GM18508 (cell line): ENCODE measurements around the gene GTPBP1.

Source experiments
- ATAC-seq: cut with Tn5 transposase; IDR thresholded peaks from one replicate; pipeline ENCODE4 v1.9.1; 2021; ENCODE audit warnings: moderate number of reproducible peaks; ENCODE audit not compliant: insufficient read depth, unreplicated experiment

The GTPBP1 gene

DNA sequence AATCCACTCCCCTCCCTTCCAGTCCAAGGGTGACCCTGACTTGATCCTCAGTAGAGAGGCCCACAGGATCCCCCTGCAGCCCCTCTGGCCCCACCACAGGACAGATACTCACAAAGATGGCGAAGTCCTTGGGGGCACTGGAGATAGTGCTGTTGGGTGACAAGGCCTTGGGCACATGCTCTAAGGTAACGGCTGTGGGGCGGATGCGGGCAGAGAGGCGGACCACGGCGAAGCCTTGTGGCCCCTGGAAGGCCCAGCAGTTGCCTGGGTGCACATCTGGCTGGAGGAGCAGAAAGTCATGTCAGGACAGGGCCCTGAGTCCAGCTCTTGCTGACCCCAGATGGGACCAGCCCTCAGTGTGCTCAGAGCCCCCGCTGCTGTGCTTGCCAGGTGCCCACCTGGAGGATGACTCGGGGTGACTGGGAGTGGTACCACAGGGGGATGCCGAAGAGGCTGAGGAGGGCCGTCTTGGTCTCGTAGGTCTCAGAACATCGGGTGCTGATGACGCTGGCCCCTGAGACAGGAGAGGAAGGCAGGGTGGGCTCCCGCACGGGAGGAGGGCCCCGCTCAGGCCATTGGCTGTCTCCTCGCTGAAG lies 32.8 kb downstream of the GTPBP1 start:
- no peak for ATAC-seq

DNA sequence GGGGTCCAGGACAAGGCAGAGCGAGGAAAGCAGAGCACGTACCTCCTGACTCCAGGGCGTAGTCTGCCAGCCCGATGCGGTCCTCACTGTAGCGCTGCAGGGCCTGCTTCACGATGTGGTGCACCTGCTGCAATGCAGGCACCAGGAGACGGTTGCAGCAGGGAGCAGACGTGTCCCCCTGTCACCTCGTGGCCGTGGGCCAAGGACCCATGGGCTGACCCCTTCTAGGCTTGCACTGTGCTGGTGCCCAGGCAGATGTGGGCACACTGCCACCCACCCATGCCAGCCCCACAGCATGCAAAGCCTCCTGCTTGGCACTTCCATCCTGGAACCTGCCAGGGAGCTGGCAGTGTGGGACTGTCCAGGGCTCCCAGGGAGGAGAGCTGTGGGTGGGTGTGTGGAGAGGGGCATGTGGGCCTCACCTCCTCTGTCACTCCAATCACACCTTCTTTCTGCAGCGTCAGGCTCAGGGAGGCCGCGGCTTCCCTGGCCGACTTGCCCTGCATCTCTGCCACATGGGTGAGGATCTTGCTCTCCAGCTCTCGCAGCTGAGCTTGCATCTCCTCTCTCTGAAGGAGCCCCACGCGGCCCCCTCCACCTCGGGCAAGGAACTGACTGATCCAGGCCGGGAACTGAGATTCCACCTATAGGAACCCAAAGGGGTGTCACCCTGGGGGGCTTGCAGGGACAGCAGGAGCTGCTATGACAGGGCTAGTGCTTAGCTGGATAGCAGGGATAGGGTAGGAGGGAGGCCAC lies 33.7 kb downstream of the GTPBP1 start:
- no peak for ATAC-seq

DNA sequence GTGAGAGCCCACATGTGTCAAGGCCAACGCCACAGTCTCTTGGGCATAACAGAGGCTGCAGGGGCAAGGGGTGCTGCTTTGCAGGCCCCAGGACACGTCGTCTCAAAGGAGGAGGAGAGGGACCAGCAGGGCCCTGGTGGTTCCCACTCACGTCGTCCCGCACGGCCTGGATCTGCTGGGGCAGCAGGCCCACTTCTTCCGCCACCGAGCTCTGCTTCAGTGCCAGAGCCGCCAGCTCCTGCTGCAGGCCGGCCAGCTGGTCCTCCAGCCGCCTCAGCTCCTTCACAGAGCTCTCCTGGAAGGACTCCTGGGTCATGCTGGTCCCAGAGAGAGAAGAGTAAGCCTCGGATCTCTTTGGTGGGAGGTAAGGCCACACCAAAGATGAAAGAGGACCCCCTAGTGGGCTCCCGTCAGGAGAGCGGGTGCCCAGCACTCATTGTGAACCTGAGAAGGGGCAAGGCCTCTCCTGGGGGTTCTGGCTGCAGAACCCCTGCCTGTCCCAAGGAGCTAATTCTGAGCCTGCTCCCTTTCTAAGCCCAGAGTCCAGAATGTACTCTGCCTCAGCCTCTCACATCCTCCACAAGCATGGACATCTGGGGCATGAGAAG lies 34.5 kb downstream of the GTPBP1 start:
- ATAC-seq, result no peak

DNA sequence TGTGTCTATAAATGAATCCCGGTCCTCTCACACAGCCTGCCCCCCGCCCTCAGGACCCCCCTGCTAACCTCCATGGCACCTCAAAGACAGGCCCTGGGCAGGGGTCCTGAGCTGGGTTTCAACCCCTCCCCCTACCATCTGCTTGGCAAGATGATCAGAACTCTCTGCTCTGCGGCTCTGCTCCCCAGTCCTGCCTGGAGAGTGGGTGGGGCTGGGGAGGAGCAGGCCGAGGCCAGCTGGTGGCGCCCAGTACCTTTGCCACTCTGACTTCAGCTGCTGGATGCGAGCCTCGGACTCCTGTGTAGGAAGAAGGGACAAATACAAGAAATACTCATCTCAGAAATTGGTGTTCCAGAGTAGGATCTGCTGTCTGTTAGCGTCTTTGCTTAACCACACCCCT lies 35.0 kb downstream of the GTPBP1 start:
- no peak for ATAC-seq

DNA sequence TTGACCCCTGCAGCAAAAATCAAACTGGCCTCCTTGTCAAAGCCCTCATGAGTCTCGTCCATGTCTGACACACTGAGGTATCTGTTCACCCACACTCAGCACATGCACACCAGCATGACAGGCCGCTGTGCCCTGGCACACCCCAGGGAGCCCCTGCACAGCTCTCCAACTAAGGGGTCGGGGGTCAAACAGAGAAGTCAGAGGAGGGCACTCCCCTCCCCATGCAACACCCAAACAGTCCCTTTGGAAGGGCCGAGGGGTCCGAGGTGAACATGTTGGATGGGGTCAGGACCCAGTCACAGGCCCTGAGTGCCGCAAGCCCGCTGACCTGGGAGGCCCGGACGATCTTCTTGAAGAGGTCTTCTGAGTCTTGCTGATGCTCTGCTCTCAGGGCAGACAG lies 35.4 kb downstream of the GTPBP1 start:
- ATAC-seq, result no peak

DNA sequence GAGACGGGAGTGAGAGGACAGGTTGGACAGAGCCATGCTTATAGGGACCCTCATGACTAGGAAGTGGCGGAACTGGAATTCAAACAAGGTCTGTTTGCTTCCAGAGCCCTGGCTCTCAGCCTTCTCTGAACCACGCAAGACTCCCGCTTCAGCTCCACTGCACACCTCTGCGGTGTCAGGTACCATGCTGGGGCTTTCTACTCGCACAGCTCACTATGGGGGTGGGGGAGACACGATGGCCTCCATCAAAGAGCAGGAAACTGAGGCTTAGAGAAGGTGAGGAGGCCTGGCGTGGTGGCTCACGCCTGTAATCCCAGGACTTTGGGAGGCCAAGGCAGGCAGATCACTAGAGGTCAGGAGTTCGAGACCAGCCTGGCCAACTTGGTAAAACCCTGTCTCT lies 35.8 kb downstream of the GTPBP1 start:
- no peak for ATAC-seq

DNA sequence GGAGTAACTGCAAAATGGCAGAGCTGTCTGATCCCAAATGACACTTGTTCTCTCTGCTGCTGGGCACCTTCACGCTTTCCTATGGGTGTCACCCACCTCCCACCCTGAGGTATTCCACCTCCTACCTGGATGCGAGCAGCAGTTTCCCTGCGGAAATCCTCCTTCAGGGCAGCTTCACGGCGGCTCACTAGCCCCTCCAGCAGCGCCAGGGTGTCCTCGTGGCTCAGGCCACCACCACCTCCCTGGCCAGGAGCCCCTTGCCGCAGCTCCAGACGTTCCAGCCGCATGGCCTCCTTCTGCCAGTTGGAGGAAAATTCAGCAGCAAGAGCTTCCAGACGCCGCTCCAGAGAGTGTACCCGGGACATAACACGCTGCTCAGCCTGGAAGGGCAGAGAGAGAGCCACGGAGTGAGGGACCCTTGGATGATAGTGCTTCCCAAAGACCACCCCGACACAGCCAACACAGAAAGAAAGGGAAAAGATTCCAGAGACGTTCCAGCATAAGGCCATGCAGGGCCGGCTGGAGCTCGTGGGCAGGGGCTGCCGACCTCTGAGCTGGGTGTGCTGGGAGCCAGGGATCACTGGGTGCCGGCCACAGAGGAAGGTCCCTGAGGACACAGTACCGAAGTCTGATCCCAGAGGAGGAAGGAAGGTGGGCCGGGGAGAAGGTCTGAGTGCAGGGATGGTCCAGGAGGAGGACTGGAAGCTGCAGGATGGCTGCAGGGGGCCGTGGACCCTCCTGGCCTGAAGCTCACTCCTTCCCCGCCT lies 36.6 kb downstream of the GTPBP1 start:
- ATAC-seq, result no peak

DNA sequence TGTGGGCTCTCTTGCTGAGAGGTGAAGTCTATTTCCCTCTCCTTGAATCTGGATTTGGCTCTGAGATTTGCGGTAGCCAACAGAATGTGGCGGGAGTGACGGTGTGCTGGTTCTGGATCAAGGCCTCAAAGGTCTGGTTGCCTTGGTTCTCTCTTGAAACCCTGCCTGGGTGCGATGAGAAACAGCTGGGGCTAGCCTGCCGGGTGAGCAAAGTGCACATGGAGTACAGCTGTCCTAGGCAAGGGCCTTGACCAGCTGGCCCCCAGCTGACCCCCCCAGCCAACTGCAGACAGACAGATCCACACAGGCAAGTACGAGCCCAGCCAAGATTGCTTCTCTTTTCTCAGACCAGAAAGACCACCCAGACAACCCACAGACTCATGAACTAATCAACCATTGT lies 39.2 kb downstream of the GTPBP1 start:
- ATAC-seq, result no peak

DNA sequence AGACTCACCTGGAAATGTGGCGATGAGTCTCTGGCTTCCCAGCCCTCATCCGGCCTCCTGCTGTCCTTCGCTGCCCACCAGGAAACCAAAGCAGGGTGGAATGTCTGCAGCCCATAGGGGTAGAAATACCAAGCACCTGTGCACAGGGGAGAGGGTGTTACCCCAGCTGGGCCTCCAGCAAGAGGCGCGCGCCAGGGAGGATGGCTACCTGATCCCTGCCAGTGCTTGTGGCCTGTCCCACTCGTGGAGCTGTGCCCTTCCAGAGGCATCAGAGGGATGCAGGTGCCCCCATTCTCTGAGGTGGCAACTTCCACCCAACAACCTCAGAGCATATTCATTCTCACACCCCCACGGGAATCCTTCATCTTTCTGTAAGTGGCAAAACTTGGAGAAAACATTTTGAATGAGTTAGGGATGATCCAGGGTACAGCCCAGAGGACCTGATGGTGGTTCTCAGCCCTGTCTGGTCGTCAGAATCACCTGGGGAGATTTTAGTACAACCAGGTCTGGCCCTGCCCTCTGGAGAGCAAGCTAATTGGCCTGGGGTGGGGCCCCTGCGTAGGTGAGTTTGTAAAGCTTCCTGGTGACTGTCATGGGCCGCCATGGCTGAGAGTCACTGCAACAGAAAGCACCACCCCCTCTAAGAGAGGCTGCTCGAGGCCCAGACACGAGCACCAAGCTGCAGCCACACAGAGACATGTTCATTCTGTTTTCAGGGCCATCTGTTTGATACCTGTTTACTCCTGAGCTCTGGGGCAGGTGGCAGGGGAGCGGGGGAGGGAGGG lies 40.1 kb downstream of the GTPBP1 start:
- no peak for ATAC-seq

DNA sequence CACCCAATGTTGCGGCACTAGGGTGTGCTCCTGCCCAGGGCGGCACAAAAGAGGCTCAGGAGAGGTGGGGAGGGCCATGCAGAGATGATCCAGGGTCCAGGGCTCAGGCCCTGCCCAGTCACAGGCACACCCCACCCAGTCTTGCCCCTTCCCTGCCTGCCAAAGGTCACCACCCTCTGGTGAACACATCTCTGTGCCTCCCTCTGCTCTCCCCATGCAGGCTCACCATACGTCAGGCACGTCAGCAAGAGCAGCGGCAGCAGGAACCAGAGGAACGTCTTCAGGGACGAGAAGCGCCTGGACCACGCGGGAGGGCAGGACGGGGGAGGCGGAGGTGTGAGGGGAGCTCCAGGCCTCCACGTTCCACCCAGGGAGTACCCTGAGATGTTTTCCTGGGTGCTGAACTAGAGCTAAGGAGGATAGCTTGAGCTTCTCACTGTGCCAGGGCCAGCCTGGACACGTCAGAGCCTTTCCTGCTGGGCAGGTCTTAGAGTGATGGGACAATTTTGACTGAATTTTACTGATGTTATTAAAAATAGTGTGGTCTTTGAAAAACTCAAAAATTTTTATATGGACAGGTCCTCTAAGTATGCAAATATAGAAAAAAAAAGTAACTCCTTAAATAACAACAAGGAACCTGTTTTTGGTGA lies 42.9 kb downstream of the GTPBP1 start:
- ATAC-seq, result no peak

DNA sequence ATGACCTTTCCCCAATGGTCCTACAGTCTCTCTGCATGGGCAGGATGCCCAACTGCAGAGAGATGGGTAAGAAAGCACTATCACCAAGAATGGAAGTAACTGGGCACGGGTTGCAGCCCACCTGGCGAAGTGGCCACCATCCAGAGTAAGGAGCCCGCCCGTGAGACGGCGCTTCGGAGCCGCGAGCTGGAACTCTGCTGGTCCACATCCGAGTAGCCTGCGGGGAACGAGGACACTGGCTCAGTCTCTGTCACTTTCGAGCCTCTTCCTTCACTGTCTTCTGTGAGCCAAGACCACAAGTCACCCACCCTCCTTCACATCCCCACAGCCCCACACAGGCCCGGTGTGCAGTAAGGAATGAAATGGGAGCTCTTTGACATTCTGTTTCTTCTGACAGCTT lies 44.4 kb downstream of the GTPBP1 start:
- ATAC-seq, result no peak

DNA sequence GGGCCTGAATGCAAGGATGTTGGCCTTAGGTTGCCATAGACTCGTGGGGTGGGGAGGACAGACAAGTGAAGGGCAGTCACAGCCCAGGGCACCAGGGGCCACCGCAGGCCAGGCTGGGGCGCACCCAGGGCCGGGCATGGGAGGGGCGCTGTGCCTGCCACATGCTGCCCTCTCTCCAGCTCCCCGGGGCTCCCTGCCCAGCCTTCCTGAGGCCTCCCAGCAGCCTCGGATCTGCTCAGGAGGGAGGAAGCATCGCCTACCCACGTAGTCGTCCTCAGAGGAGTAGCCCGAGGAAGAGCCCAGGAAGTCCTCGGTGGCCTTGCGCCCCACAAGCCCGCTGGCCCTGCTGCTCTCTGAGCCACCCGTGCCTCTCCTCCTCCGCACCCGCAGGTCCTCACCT lies 44.9 kb downstream of the GTPBP1 start:
- no peak for ATAC-seq

DNA sequence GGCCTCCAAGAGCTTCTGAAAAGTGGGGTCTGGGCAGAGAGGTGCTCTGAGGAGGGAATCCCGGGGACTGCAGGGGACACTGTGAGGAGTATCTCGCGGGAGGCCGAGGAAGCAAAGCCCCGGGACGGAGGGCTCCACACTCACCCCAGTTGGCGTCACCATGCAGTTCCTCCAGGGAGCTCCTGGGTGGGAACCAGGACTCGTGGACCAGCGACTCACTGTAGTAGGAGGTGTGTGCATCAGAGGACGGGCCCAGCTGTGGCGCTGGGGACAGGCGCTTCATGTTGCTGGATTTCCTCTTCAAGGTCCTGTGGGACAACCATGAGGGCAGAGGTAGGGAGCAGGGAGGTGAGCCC lies 45.3 kb downstream of the GTPBP1 start:
- no peak for ATAC-seq

DNA sequence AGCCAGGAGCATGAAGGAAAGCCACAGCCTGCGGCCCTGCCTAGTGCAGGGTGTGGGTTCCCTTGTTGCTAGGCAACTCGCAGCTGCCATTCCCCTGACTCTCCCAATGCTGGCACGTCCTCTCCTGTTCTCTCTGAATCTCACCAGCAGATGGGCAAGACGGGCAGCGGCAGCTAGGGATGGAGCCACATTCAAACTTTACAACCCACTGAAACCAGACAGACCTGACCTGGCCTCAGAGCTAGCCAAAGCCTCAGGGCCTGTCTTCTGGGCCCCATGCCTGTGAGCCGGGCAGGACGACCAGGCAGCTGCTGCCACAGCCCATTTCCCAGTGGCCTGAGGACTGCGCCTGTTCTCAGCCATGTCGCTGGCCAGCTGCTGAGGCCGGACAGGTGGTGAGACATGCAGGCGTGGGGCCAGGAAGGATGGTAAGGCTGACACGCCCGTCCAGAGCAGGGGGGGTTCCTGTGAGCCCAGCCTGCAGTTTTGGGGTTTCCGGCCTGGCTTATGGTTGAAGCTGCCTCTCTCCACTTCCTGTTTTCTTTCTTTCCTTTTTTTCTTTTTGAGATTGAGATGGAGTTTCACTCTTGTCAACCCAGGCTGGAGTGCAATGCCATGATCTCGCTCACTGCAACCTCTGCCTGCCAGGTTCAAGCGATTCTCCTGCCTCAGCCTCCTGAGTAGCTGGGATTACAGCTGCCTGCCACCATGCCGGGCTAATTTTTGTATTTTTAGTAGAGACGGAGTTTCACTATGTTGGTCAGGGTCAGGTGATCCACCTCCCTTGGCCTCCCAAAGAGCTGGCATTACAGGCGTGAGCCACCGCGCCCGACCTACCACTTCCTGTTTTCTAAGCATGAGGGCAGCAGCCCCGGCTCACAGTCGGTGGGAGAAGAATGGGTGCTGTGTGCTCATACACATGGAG lies 45.9 kb downstream of the GTPBP1 start:
- no peak for ATAC-seq

DNA sequence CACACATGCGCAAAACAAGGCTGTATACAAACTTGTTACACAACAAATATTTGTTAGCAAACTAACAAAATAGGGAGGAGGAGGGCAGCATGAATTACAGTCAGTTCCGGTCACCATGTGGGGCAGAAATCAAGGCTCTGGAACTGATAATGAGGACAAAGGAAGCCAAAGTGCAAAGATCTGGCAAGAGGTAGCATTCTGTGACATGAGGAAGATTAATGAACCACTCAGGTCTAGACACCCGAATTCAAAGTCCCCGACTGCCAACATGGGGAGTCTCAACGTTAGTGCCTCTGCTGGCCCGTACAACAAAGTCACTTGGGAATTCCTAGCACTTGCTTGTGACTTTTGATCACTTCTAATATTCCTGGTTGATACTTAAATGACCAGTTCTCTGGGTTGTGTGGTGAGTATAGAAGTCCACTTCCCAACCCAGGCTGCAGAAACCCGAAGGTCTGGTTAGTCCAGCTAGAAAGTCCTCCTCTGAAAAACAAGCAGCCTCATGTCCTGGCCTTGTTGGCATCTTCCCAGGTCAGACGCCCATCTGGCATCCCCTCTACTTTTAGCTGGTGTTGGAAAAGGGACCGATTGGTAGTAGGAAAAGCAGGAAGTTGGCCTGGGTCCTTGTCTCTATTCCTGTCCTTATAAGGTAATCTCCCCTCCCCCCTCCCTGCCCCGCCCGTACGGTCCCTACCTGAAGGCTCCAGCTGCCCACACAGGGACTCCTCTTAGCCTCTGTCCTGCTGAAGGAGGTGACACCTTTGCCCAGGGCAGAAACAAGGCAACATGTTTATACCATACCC lies 48.4 kb downstream of the GTPBP1 start:
- ATAC-seq, result no peak

DNA sequence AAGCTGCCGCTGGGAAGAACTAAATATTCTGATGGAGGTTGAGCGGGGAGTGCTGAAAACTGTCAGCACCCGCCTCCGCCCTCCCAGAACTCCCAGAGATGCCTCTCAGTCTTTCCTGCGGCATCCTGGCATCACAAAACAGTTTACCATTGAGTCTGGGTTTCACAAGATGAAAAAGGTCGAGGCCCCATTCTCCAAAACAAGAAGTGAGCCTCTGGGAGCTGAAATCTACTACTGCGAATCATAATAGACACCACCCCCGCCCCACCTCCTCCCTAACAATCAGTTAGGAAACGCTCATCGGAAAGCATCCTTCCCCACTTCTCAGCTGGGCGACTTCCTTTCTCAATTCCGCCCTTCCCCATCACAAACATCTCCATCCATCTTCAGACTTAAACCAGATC lies 49.0 kb downstream of the GTPBP1 start:
- ATAC-seq, result no peak

DNA sequence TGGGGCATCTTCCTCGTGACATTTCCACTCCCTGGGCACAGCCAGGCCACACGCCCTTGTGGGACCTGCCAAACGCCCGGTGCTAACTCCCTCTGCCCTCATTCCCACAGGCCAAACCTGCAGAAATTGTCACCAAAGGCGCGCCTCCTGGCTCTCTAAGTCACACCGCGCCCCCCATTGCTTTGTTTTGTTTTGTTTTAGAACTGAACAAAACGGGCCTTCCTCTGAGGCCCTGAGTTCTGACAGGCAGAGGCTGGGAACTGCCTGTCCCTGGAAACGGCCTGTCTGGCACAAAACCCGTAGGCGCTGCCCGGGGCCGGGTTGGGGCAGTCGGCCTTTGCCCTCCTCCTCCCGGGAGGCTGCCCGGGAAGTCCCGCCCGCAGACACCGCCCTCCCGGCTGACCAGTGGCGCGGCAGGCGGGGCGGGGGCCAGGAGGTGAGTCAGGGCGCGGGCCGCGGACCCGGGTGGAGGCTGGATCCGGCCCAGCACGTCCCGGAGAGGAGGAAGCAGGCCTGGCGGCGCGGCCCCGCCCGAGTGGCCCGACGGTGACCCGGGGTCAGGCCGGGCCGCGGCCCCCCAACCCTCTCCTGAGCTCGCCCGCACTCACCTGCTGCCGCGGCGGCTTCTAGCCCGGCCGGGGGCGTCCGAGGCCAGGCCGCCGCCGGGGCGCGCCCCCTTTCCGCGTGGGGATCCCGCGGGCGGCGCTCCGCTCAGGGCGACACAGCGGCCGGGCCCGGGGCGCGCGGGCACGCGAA lies 49.6 kb downstream of the GTPBP1 start:
- ATAC-seq, result no peak
